Lower leg skin (tissue), 3 donors: ENCODE results near the gene PYGB.

Experiments used
- CTCF ChIP-seq, 3 donors: fragments of 450-650 bp; IDR thresholded peaks; one replicate each; pipeline ENCODE4 v1.5.1; 2016; ENCODE audit warnings: antibody characterized with exemption in 3 of 3, mild to moderate bottlenecking in 3 of 3, moderate library complexity in 2 of 3
- POLR2A ChIP-seq, 2 donors: fragments of 450-650 bp; IDR thresholded peaks; one replicate each; pipeline ENCODE4 v1.6.1; 2016 to 2017; ENCODE audit warnings: antibody characterized with exemption in 2 of 2, mild to moderate bottlenecking in 1 of 2, moderate library complexity in 1 of 2

GRCh38 chr20:25257756-25258475 lies 10.0 kb downstream of the PYGB start:
- TF ChIP-seq CTCF (IDR thresholded peaks at IDR 0.05) (no peak), POLR2A (IDR thresholded peaks at IDR 0.05) (no peak)
